Daoy (cell line): Measurements from ENCODE around the gene DIAPH2. TPM values are rescaled to one million over a fixed set of nuclear protein-coding genes. Genes with fewer than 3 reads are reported as not detected.

Source experiments
- DNase-seq: peaks from one replicate; pipeline ENCODE4 v3.0.0-alpha.2; 2015; ENCODE audit warnings: low read depth
- total RNA-seq: library from RNA; depleted of rRNA; stranded (reverse); fragments of >200 nt; shearing (Covaris generic); gene quantifications from 2 replicates; pipeline ENCODE4 v1.2.3, GENCODE V29; 2014

Gene DIAPH2
- total RNA-seq, 1 experiment from 2014 or later = 8.0 TPM

GRCh38 chrX:97479106-97479890 is 794.7 kb downstream of the DIAPH2 start:
- no peak for DNase-seq

GRCh38 chrX:97481228-97481627 is 796.6 kb downstream of the DIAPH2 start:
- no peak for DNase-seq

GRCh38 chrX:97482666-97483300 is 798.1 kb downstream of the DIAPH2 start:
- no peak for DNase-seq

GRCh38 chrX:97490656-97491055 is 806.0 kb downstream of the DIAPH2 start:
- no peak for DNase-seq

GRCh38 chrX:97494756-97495372 is 810.2 kb downstream of the DIAPH2 start:
- no peak for DNase-seq

- no peak for DNase-seq
Measured at GRCh38 chrX:97498093-97498492, 813.5 kb downstream of the DIAPH2 start.

GRCh38 chrX:97504431-97504830 is 819.8 kb downstream of the DIAPH2 start:
- DNase-seq = no peak

GRCh38 chrX:97517763-97518162 is 833.1 kb downstream of the DIAPH2 start:
- DNase-seq = no peak

- no peak for DNase-seq
Measured at GRCh38 chrX:97522307-97522706, 837.7 kb downstream of the DIAPH2 start.

- no peak for DNase-seq
Measured at GRCh38 chrX:97524340-97524739, 839.7 kb downstream of the DIAPH2 start.

- peak; percentile 25 for DNase-seq
Measured at GRCh38 chrX:97524997-97525396, 840.4 kb downstream of the DIAPH2 start.

GRCh38 chrX:97525981-97526380 is 841.3 kb downstream of the DIAPH2 start:
- no peak for DNase-seq

- no peak for DNase-seq
Measured at GRCh38 chrX:97527725-97528124, 843.1 kb downstream of the DIAPH2 start.

GRCh38 chrX:97529536-97530200 is 845.0 kb downstream of the DIAPH2 start:
- no peak for DNase-seq

- DNase-seq = no peak
Measured at GRCh38 chrX:97531825-97532224, 847.2 kb downstream of the DIAPH2 start.

- no peak for DNase-seq
Measured at GRCh38 chrX:97538745-97539144, 854.1 kb downstream of the DIAPH2 start.

- DNase-seq = no peak
Measured at GRCh38 chrX:97539970-97540519, 855.4 kb downstream of the DIAPH2 start.

- peak; percentile 22 for DNase-seq
Measured at GRCh38 chrX:97547877-97548578, 863.4 kb downstream of the DIAPH2 start.

GRCh38 chrX:97551821-97552220 is 867.2 kb downstream of the DIAPH2 start:
- DNase-seq = no peak

- DNase-seq = no peak
Measured at GRCh38 chrX:97553833-97554232, 869.2 kb downstream of the DIAPH2 start.

GRCh38 chrX:97556359-97556758 is 871.7 kb downstream of the DIAPH2 start:
- no peak for DNase-seq
